Measurements from ENCODE around the gene PPFIBP1.

PPFIBP1 gene

DNA sequence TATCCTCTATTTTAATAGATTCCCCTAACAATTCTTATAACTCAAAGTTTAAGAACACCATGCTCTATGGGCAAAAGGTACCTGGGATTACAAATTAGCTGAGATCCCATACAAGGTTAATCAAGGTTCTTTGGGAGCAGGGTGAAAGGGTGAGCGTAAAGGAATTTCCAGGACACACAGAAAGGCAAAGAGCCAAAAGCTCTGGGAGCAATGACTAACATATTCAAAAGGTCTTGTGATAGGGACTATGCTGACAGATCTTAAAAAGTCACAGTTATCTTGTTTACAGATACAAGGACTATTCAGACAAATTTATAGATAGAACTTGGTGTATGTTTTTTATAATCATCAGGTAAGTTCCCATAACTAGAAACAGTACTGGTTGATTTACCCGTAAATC lies 19.5 kb upstream of the PPFIBP1 start:
- TF ChIP-seq GATA3 (IDR thresholded peaks at IDR 0.05; ENCODE audit: low read depth, low read length) (no peak), GATA2 (IDR thresholded peaks at IDR 0.05; ENCODE audit: low read depth, low read length) (no peak)

DNA sequence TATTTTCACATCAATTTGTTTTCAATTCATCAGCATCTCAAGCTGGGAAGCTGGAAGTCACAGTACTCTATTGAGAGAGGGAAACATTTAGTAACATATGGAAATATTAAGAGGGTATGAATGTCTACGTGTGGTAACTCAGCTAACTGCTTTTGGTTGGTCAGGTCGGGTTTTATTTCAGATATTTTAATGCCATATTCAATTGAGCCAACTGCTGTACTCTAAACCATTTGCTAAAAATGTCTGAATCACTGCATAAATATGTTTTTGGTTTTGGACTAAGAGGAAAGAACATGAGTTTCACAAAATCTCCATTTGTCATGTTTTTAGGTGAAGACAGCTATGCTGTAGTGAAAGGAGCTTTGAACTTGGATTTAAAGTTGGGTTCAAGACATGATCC lies 18.9 kb upstream of the PPFIBP1 start:
- TF ChIP-seq GATA3 (IDR thresholded peaks at IDR 0.05; ENCODE audit: low read depth, low read length) (no peak), GATA2 (IDR thresholded peaks at IDR 0.05; ENCODE audit: low read depth, low read length) (no peak)

DNA sequence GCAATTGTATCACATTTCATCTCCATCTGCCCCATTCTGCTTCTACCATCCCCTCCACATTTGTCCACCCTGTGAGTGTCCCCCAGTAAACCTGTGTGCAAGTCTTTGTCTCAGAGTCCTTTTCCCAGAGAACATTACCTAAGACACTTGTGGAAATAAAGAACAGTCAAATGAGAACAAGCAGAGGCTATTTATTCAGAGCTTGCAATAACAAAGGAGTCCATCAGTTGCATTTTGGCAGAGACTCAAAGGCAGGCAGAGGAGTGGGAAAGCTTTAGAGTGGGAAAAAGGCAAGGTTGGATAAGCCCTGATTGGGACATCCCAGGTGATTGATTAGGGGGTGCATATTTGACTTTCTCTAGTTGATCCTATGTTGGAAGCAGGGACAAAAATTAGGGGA lies 18.2 kb upstream of the PPFIBP1 start:
- no peak for TF ChIP-seq GATA2 (IDR thresholded peaks at IDR 0.05; ENCODE audit: low read depth, low read length)
- TF ChIP-seq GATA3 (IDR thresholded peaks at IDR 0.05; ENCODE audit: low read depth, low read length): no peak

DNA sequence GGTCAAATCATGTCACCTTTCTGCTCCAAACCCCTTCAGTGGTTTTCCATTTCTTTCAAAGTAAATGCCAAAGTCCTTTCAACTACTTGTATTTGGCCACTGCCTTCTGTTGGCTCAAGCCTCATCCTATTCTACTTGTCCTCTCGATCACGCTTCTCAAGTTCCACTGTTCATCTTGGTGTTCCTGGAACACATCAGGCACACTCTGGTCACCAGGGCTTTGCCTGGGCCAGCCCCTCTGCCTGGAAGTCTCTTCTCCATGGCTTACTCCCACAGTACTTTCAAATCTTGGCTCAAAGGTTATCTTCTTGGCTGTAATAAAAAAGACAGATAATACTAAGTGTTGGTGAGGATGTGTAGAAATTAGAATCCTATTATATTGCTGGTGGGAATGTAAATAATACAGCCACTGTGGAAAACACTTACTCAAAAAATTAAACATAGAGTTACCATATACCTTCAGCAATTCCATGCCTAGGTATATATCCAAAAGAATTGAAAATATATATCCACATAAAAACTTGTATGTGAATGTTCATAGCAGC lies 17.3 kb upstream of the PPFIBP1 start:
- TF ChIP-seq GATA2 (IDR thresholded peaks at IDR 0.05; ENCODE audit: low read depth, low read length): no peak
- TF ChIP-seq GATA3 (IDR thresholded peaks at IDR 0.05; ENCODE audit: low read depth, low read length): no peak

DNA sequence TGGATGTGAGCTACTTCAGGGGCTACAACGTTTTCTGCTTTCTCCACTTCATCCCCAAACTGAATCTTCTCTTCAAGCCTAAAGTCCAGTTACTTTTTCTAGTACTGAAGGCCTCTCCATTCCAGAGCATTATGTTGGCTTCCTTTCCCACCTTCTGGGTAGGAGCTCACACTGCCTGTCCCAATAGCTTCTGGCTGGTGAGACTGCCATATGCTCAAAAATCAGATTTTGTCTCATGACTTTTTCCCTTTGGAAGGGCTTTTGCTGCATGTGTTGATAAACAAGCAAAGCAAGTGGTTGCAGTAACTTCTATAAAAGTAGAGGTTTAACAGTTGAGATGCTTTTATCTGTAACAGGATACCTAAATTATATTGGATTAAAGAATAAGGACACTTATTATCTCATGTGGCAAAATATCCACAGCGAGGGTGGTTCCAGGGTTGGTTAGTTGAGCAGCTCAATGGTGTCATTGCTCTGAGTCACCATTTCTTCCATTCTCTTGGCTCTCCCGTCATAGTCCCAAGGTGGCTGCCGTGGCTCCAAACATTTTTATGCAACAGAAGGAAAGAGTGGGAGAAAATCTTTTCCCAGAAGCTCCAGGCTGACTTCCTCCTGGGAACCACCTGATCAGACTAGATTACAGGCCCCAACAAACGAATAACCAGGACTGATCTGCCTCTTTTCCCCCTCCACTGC lies 15.1 kb upstream of the PPFIBP1 start:
- TF ChIP-seq GATA2 (IDR thresholded peaks at IDR 0.05; ENCODE audit: low read depth, low read length) (no peak), GATA3 (IDR thresholded peaks at IDR 0.05; ENCODE audit: low read depth, low read length) (no peak)

DNA sequence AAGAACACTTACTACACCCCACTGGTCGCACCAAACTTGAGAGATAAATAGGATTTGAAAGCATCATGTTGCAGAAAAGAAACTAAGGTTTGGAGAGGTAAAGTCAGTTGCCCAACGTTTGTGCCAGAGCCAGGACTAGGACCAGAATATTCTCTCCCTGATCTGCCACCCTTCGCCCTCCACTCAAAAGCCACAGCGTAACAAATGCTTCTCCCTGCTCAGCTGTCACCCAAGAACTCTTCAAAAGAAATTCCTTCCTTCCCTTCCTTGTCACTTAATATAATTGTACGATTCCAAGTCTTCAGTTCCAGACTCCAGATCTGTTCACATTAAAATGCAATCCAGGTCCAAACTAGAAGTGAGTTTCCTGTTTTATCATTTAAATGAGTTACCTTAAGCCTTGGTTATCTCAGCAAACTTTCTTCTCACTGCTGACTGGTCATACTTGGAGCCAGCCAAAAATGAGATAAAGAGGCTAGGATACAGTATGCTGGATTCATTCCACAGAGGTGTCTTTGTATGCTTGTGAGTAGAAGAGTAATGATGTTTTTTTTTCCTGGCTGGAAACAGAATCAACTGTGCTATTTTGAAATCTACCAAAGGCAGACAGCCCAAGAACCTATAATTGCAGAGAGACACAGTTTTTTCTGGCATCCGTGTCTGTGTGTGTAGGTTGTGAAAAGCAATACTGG lies 12.8 kb upstream of the PPFIBP1 start:
- no peak for TF ChIP-seq GATA2 (IDR thresholded peaks at IDR 0.05; ENCODE audit: low read depth, low read length)
- TF ChIP-seq GATA3 (IDR thresholded peaks at IDR 0.05; ENCODE audit: low read depth, low read length): no peak

DNA sequence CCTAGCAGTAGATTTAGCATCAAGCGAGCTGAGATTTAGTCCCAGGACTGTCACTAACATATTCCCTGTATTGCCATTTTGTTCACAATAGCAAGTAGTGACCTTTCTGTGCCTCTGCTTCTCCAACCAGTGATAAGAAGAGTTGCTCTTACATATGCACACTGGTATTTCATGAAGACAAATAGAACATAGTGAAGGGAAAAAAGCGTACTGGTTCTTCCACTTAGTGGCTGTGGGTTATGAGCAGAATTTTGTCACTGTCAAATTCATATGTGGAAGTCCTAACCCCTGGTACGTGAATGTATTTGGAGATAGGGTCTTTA lies 12.3 kb upstream of the PPFIBP1 start:
- no peak for TF ChIP-seq GATA2 (IDR thresholded peaks at IDR 0.05; ENCODE audit: low read depth, low read length)
- no peak for TF ChIP-seq GATA3 (IDR thresholded peaks at IDR 0.05; ENCODE audit: low read depth, low read length)

DNA sequence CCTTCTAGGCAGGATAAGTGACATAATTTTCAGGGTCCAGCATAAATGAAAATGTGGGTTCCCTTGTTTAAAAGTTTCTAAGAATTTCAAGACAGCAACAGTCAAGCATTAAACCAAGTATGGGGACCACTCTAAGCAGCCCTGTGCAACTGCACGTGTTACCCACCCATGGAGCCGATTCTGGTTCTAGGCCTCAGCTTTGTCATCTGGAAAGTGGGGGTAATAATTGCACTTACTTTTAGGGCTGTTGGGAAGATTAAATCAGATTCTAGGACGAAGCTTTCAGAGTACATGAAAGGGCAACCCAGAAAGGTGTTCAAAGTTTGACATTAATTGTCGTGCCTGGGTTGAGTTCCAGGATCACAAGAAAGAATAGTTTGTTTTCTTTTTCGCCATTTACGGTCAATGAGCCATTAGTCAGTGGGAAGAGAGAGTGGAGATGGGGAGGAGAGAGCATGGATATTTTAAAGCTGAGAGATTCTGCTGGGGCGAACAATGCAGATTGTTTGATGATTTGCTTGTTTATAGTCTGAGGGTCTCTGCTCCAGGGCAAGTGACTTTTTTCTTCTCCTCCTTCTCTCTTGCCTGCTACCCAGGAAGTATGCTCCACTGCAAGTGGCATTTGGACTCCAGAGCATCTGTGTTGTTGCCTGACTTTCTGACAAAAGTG lies 10.7 kb upstream of the PPFIBP1 start:
- no peak for TF ChIP-seq GATA3 (IDR thresholded peaks at IDR 0.05; ENCODE audit: low read depth, low read length)

DNA sequence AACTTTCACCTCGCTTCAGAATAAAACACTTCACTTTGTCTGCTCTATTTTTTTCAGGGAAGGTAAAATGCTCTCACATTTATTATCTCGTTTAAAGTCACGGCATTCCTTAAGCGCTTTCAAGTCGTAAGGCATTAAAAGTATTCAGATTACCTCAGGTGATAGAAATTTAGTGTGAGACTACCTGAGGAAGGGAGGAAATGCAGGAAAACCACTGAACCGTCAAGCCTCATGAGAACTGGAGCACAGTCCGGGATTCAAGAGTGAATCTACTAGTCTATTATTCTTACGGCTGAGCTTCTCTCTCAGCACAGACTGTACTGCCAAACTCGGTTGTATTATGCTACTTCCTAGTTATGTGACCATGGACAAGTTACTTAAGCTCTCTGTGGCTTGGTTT lies 8.3 kb upstream of the PPFIBP1 start:
- no peak for TF ChIP-seq GATA2 (IDR thresholded peaks at IDR 0.05; ENCODE audit: low read depth, low read length)
- no peak for TF ChIP-seq GATA3 (IDR thresholded peaks at IDR 0.05; ENCODE audit: low read depth, low read length)

DNA sequence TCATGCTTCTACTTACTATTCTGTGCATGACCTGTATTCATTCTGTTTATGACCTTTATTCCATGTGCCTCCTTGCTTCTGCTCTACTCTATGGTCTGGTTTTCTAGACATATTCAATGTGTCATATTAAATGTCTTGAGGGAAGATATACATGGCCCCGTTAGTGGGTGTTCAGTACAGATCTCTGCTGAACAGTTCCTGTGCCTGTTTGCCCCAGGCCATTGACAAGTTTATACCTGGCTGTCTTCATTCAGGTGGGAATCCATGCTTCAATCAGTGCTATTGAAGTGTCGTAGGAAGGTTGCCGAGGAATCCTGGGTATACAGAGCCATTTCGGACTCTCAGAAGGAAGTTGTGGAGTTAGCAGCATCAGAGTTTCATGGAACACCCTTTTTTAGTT lies 7.4 kb upstream of the PPFIBP1 start:
- TF ChIP-seq GATA2 (IDR thresholded peaks at IDR 0.05; ENCODE audit: low read depth, low read length): no peak
- no peak for TF ChIP-seq GATA3 (IDR thresholded peaks at IDR 0.05; ENCODE audit: low read depth, low read length)

DNA sequence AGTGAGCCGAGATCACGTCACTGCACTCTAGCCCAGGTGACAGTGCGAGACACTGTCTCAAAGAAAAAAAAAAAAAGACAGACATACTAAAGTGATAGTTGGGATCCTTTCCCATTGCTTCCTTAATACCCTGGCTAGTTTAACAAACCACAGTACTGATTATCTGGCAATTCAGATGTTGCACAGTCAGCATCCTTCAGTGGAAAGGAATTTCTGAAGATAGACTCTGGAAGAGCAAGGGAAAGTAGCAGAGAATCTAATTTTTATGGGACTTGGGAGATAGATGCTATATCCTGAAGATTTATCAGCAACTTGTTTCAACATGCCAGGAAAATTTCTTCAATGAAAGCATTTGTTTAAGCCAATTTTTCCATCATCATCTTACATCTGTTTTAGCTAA lies 6.5 kb upstream of the PPFIBP1 start:
- TF ChIP-seq GATA2 (IDR thresholded peaks at IDR 0.05; ENCODE audit: low read depth, low read length): no peak
- TF ChIP-seq GATA3 (IDR thresholded peaks at IDR 0.05; ENCODE audit: low read depth, low read length): no peak

DNA sequence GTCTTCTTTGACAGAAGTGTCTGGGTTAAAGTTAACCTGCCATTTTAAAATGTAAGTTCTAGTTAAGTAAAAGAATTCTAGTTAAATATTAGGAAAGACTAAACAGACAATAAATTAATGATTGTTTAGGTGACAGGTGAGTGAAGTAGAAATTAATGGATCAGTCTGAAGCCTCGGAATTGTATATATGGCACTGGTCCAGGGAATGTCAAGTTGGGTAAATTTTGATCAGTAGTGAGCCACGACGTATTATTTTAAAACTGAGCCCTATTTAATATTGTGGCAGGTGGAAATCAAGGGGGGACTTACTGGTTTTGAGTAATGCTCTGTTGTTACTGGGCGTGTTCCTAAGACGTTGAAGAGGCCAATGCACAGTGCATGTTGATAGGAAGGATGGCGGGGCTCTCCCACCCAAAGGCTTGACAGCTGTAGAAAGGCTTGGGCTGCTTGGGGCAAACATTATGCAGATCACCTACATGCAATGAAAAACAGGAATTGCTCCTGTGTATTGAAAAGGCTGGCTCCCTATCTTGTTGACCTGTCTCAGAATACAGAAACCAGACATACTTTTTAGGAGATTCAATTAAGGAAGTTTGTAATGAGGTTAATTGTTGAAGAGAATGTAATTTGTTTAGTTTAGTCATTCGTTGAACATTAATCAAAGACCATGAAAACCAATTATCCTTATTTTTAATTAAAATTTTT lies 5.9 kb upstream of the PPFIBP1 start:
- TF ChIP-seq GATA2 (IDR thresholded peaks at IDR 0.05; ENCODE audit: low read depth, low read length) (peak; percentile 67), GATA3 (IDR thresholded peaks at IDR 0.05; ENCODE audit: low read depth, low read length) (0 out of 2 replicates have a peak, but pooled peaks have one; percentile 36)

DNA sequence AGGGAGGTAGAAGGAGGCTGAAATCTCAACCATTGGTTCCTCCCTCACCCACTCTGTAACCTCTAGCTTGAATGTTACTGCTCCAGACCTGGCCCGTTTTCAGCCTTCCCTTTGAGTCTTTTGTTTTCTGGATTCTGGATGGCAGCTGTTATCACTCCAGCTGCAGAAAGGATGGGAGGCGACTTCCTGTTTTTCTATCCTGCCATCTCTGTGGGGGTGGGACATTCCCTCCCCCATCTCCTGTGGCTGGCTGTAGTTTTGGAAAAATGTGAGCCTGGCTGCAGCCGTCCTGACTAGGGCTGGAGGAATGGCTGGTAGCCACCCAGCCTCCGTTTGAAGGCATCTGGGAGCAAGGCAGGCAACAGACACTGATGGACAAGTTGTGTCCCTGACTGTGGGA lies 2.9 kb upstream of the PPFIBP1 start:
- TF ChIP-seq GATA3 (IDR thresholded peaks at IDR 0.05; ENCODE audit: low read depth, low read length): no peak
- TF ChIP-seq GATA2 (IDR thresholded peaks at IDR 0.05; ENCODE audit: low read depth, low read length): peak; percentile 49; the same call in 1 of the 2 replicates

DNA sequence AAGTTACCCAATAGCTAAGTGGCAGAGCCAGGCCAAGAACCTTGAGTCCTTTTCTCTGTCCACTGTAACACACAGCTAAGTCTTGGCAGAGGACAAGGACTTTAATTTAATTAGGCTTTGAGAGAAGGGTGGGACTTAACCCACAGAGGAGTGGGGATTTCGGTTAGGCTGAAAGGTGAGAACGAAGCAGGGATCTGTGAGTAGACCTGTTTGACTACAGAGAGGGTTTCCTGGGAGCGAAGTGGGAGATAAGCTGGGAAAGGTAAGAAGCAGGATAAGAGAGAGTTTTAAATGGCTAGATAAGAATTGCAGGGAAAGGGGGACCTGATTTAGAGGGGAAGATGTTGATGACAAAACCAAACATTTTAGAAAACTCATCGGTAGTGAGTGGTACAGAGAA lies 2.0 kb upstream of the PPFIBP1 start:
- TF ChIP-seq GATA3 (IDR thresholded peaks at IDR 0.05; ENCODE audit: low read depth, low read length) (no peak), GATA2 (IDR thresholded peaks at IDR 0.05; ENCODE audit: low read depth, low read length) (no peak)
